Vagina (tissue), 2 donors: ENCODE data around the gene CCNY. TPM values are rescaled to one million over a fixed set of nuclear protein-coding genes. Genes with fewer than 3 reads are reported as not detected.

Source experiments
- DNase-seq, 2 donors: peaks; one replicate each; pipeline ENCODE4 v3.0.0-alpha.2; 2017; ENCODE audit errors: extremely low spot score in 2 of 2
- H3K27ac ChIP-seq: fragments of 200-600 bp; sonication (generic); one replicate; pipeline ENCODE4 v1.5.1; 2019
- H3K27me3 ChIP-seq: fragments of 200-600 bp; sonication (generic); one replicate; pipeline ENCODE4 v1.5.1; 2019
- H3K36me3 ChIP-seq, 2 donors: fragments of 200-600 bp; sonication (generic); one replicate each; pipeline ENCODE4 v1.5.1; 2017 to 2019
- H3K4me1 ChIP-seq: fragments of 200-600 bp; sonication (generic); one replicate; pipeline ENCODE4 v1.5.1; 2019
- H3K4me3 ChIP-seq, 2 donors: fragments of 200-600 bp; sonication (generic); 1 replicate in 1 of 2; 2 replicates in 1 of 2; pipeline ENCODE4 v1.5.1; 2016 to 2019
- H3K9me3 ChIP-seq: fragments of 200-600 bp; sonication (generic); one replicate; pipeline ENCODE4 v1.5.1; 2019
- CTCF ChIP-seq, 3 experiments: fragments of 450-650 bp in 2 of 3; fragments of 200-600 bp in 1 of 3; sonication (generic) in 1 of 3; IDR thresholded peaks; one replicate each; pipeline ENCODE4 v1.5.1; 2017 to 2019; ENCODE audit warnings: antibody characterized with exemption in 3 of 3, mild to moderate bottlenecking in 2 of 3, moderate library complexity in 2 of 3
- POLR2A ChIP-seq, 2 donors: fragments of 450-650 bp; IDR thresholded peaks; one replicate each; pipeline ENCODE4 v1.6.1; 2017; ENCODE audit warnings: antibody characterized with exemption in 2 of 2, mild to moderate bottlenecking in 2 of 2, moderate library complexity in 2 of 2
- POLR2AphosphoS5 ChIP-seq, 2 donors: sonication (generic); formaldehyde crosslinking; IDR thresholded peaks; one replicate each; pipeline ENCODE4 v1.9.0; 2017; ENCODE audit warnings: antibody characterized with exemption in 2 of 2, mild to moderate bottlenecking in 2 of 2, low read depth in 1 of 2; ENCODE audit not compliant: insufficient read depth in 1 of 2
- intact Hi-C: fragments of 100-400 bp; cut with DNase I; formaldehyde crosslinking; loops from one replicate; pipeline ENCODE4 v1.15.1; 2023
- total RNA-seq: library from RNA; depleted of rRNA; stranded (reverse); fragments of >200 nt; gene quantifications from one replicate; pipeline ENCODE4 v1.2.3, GENCODE V29; 2016

CCNY gene
- total RNA-seq, 1 donor from 2014 or later = 28.5 TPM

GRCh38 chr10:35420044-35420443, 83.7 kb downstream of the CCNY start:
- intact Hi-C loops = no loop called here
- Histone ChIP-seq H3K27ac (peak overlapping the region; percentile 89), H3K36me3 (no peaks in the 10 kb centered on the region), H3K4me3 (no peak overlapping the region), H3K27me3 (no peaks in the 10 kb centered on the region), H3K4me1 (peaks cover 70% of the 10 kb centered on the region), H3K9me3 (no peaks in the 10 kb centered on the region)
- DNase-seq = no peak
- TF ChIP-seq POLR2AphosphoS5 (IDR thresholded peaks at IDR 0.05; ENCODE audit: insufficient read depth in 1 of 2, low read depth in 1 of 2) (no peak), POLR2A (IDR thresholded peaks at IDR 0.05) (no peak), CTCF (IDR thresholded peaks at IDR 0.05) (no peak)

GRCh38 chr10:35420827-35421552, 84.7 kb downstream of the CCNY start:
- no peak for DNase-seq
- Histone ChIP-seq H3K36me3 (no peaks in the 10 kb centered on the region), H3K4me1 (peaks cover 71% of the 10 kb centered on the region), H3K9me3 (no peaks in the 10 kb centered on the region), H3K27ac (peak overlapping the region; percentile 89), H3K27me3 (no peaks in the 10 kb centered on the region), H3K4me3 (no peak overlapping the region)
- intact Hi-C loops = no loop called here
- TF ChIP-seq POLR2AphosphoS5 (IDR thresholded peaks at IDR 0.05; ENCODE audit: insufficient read depth in 1 of 2, low read depth in 1 of 2) (no peak), POLR2A (IDR thresholded peaks at IDR 0.05) (no peak)

GRCh38 chr10:35421553-35422178, 85.4 kb downstream of the CCNY start:
- DNase-seq = no peak
- Histone ChIP-seq H3K4me1 (peaks cover 77% of the 10 kb centered on the region), H3K9me3 (no peaks in the 10 kb centered on the region), H3K36me3 (no peaks in the 10 kb centered on the region), H3K4me3 (no peak overlapping the region), H3K27ac (peak overlapping the region; percentile 89), H3K27me3 (no peaks in the 10 kb centered on the region)
- peak in 1 of 2 donors; percentile 66 for TF ChIP-seq POLR2AphosphoS5 (IDR thresholded peaks at IDR 0.05; ENCODE audit: insufficient read depth in 1 of 2, low read depth in 1 of 2)
- TF ChIP-seq CTCF (IDR thresholded peaks at IDR 0.05) = no peak
- intact Hi-C loops = no loop called here

- DNase-seq = no peak
- Histone ChIP-seq H3K27me3 (no peaks in the 10 kb centered on the region), H3K27ac (peak overlapping the region; percentile 89), H3K4me1 (peaks cover 77% of the 10 kb centered on the region), H3K4me3 (no peak overlapping the region), H3K9me3 (no peaks in the 10 kb centered on the region), H3K36me3 (no peaks in the 10 kb centered on the region)
- intact Hi-C loops = no loop called here
- TF ChIP-seq POLR2AphosphoS5 (IDR thresholded peaks at IDR 0.05; ENCODE audit: insufficient read depth in 1 of 2, low read depth in 1 of 2) (no peak), CTCF (IDR thresholded peaks at IDR 0.05) (no peak), POLR2A (IDR thresholded peaks at IDR 0.05) (no peak)
These were observed 85.9 kb downstream of the CCNY start for GRCh38 chr10:35422228-35422627.

GRCh38 chr10:35423505-35424306, 87.4 kb downstream of the CCNY start:
- TF ChIP-seq CTCF (IDR thresholded peaks at IDR 0.05) (no peak), POLR2A (IDR thresholded peaks at IDR 0.05) (no peak), POLR2AphosphoS5 (IDR thresholded peaks at IDR 0.05; ENCODE audit: insufficient read depth in 1 of 2, low read depth in 1 of 2) (no peak)
- no peaks in the 10 kb centered on the region for H3K36me3 ChIP-seq
- no peak overlapping the region for H3K4me3 ChIP-seq
- H3K9me3 ChIP-seq = no peaks in the 10 kb centered on the region
- intact Hi-C loops = no loop called here
- H3K27ac ChIP-seq = peak overlapping the region; percentile 89
- no peaks in the 10 kb centered on the region for H3K27me3 ChIP-seq
- peaks cover 65% of the 10 kb centered on the region for H3K4me1 ChIP-seq
- DNase-seq = no peak
